Hindlimb muscle (tissue), 1 donor: ENCODE data around the gene P2RX4. TPM values are rescaled to one million over a fixed set of nuclear protein-coding genes. Genes with fewer than 3 reads are reported as not detected.
"Not testable (repeated sequence)": the region's sequence is repeated elsewhere in the genome, so short reads cannot be mapped to it uniquely, and the experiment has no call there.

ENCODE experiments used
- DNase-seq: peaks from one replicate; pipeline ENCODE4 v3.0.0-alpha.2; 2013
- polyA plus RNA-seq: library from polyadenylated mRNA; unstranded; fragments of 120-200 nt; gene quantifications from one replicate; pipeline ENCODE4 v1.2.1, GENCODE V29; 2013; ENCODE audit not compliant: insufficient read length

P2RX4 gene
- polyA plus RNA-seq, 1 donor, result 11.9 TPM

DNA sequence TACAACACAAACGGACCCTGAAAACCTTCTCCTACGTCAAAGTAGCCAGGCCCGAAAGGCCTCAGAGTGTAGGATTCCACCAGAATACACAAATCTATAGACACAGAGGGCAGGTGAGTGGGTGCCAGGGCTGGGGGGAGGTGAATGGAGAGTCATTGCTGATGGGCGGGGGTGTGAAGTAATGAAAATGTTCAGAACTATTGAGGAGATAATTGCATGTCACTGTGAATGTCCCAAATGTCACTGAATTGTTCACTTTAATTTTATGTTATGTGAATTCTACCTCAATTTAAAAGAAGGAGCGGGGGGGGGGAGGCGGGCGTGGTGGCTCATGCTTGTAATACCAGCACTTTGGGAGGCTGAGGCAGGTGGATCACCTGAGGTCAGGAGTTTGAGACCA lies 36.0 kb downstream of the P2RX4 start:
- no peak for DNase-seq

- DNase-seq, result no peak
Measured at GRCh38 chr12:121246893-121247557, 37.1 kb downstream of the P2RX4 start.

DNA sequence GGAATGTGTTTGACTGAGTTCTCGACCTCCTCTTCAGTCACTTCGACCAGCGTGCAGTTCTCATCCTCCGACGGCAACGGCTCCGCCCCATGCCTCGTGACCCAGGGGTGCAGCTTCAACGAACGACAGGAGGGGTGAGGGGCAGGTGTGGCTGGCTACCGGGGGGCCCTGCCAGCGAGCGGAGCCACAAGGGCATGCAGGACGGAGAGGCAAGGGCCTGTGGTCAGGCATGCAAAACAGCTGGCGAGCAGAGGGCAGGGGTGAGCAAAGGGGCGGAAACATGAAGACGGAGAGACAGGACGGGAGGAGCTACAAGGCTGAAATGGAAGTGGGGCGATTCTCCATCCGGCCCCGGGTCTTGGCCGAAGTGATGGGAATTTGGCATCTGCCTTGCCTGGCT lies 38.7 kb downstream of the P2RX4 start:
- DNase-seq, result no peak

DNA sequence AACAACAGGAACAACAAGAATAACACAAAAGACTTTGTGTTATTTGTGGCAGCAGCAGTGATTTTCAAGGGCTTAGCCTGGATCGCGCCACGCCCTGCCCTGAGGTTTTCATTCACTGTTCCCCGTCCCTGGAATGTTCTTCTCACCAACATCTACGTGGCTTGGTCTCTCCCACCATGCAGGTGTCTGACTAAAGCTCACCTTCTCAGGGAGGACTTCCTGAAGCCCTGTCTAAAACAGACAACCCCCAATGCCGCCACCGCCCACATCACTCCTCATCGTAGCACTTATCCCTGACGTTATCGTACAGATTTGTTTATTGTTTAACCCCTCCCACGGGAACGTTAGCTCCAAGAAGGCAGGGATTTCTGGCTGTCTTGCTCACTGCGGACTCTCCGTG lies 40.4 kb downstream of the P2RX4 start:
- no peak for DNase-seq

- DNase-seq, result no peak
Measured at GRCh38 chr12:121251838-121252237, 41.9 kb downstream of the P2RX4 start.

GRCh38 chr12:121252712-121253345 lies 42.9 kb downstream of the P2RX4 start:
- no peak for DNase-seq

- no peak for DNase-seq
Measured at GRCh38 chr12:121253638-121254335, 43.9 kb downstream of the P2RX4 start.

GRCh38 chr12:121255433-121255832 lies 45.5 kb downstream of the P2RX4 start:
- DNase-seq, result no peak

GRCh38 chr12:121257704-121258449 lies 47.9 kb downstream of the P2RX4 start:
- DNase-seq, result not testable (repeated sequence)

- DNase-seq, result no peak
Measured at GRCh38 chr12:121259074-121259473, 49.1 kb downstream of the P2RX4 start.

DNA sequence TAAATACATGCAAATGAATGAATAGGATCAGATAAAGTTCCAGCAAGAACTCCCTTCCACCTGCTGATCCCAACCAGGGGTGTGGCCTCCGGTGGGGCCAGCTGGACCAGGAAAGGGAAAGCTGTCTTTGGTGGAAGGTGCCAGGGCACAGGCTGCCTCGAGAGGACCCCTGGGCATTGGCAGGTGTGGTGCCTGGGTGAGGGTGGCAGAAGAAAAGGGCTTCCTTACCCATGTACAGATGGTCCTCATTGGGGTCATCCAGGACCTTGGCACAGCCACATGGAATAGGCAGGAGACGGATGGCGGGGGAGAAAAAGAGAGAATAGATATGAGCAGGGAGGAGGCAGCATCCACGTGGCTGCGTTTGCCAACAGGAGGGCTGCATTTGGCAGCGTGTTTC lies 50.2 kb downstream of the P2RX4 start:
- DNase-seq, result no peak

DNA sequence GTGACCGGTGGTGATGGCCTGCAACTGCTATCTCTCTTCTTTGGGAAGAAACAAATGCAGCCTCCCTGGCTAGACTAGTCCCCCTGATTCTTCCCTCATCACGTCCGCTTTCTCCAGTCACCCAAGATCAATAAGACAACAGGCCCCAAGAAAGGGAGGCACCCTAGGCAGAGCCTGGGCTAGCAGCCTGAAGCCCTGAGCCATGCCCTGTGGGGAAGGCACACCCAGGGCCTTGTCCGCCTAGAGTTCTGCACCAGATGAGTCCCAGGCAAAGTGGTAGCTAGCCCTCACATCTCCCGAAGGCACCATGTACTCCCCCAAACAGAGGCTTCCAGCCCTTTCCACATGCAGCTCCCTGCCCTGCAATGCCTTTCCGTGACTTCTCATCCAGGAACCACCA lies 51.5 kb downstream of the P2RX4 start:
- DNase-seq, result no peak

DNA sequence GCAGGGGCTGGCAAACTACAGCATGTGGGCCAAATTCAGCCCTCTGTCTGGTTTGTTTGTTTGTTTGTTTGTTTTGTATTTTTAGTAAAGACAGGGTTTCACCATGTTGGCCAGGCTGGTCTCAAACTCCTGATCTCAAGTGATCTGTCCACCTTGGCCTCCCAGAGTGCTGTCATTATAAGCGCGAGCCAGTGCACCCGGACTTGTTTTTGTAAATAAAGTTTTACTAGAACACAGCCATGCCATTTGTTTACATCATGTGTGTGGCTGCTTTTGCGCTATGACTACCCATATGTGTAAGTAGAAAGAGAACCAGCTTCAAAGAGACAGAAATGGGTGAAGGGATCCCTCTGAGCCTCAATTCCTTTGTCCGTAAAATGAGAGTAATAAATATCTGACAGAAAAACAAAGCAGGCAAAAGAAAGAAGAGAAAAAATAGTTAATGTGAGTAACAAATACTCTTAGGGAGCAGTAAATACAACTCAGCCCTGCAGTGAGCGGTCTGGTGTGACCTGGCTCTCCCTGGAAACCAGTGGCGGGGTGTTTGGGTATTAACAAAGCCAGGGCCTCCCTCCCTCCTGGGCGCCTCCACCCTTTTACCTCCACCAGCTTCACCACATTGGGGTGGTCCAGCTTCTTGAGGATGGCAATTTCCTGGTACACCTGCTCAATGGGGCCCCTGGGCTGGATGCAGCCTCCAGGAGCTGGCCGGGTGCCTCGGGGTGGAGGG lies 53.4 kb downstream of the P2RX4 start:
- no peak for DNase-seq

- DNase-seq, result no peak
Measured at GRCh38 chr12:121264135-121264534, 54.2 kb downstream of the P2RX4 start.

- DNase-seq, result no peak
Measured at GRCh38 chr12:121264951-121265515, 55.1 kb downstream of the P2RX4 start.

DNA sequence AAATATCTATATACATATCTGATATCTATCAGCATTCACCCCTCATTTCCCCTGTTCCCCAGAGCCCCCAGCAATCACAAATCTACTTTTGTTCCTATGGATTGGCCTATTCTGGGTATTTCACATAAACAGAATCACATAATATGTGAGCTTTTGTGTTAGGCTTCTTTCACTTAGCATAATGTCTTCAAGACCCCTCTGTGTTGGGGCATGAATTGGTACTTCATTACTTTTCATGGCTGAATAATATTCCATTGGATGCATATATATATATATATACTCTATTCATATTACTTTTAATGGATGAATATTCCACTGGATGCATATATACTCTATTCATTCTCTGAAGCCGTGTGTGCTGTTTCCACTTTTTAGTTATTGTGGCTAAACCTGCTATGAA lies 57.9 kb downstream of the P2RX4 start:
- DNase-seq, result no peak

GRCh38 chr12:121273364-121273896 lies 63.5 kb downstream of the P2RX4 start:
- no peak for DNase-seq

DNA sequence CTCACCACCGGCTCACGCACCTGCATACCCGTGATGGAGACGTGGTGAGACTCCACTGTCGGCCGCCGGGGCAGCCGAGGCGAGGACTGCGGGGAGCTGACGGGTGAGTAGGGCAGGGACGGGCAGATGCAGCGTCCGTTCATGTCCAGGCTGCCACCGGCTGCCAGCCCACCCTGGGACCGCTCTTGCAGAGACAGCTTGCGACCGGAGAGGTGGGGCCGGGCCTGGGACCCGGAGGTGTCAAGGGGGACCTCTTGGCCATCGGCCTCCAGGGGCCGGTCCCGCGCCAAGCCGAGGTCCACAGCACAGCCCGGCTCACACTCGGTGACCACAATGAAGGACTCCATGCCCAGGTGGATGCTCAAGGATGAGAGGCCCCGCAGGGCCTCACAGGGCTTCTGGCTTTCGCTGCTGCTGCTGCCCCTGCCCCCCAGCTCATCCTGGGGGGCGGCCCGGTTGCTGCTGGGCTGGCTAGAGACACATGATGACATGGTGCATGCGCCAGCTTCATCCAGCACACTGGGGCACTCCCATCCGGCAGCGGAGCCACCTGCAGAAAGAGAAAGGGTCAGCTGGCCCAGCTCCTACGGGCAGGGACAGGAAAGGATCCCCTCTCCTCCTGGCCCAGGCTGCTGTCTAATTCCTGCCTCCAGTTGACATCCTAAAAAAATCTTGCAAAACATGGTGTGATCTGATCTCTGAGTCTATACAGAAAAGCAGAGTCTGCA lies 64.3 kb downstream of the P2RX4 start:
- DNase-seq, result no peak

- no peak for DNase-seq
Measured at GRCh38 chr12:121277374-121277759, 67.4 kb downstream of the P2RX4 start.

GRCh38 chr12:121278169-121279070 lies 68.5 kb downstream of the P2RX4 start:
- no peak for DNase-seq
